GM12878 (cell line): Measurements from ENCODE around the gene ACSL4. TPM values are rescaled to one million over a fixed set of nuclear protein-coding genes. Genes with fewer than 3 reads are reported as not detected.

Experiments
- ATAC-seq: fragments of 200-7000 bp; cut with Tn5 transposase; 3 replicates; pipeline ENCODE4 v1.9.1; 2020; ENCODE audit warnings: mild to moderate bottlenecking, moderate library complexity
- BruUV-seq: library from RNA; stranded (reverse); fragments of 400-500 nt; replicated peaks from 2 replicates; lab custom pipeline; 2021; lab: Mats Ljungman, UMichigan
- CTCF ChIA-PET: fragments of 300-600 bp; sonication (Branson Sonifier 250); formaldehyde crosslinking; extraction: SDS; loops from one replicate; lab custom pipeline; 2021; ENCODE audit warnings: inconsistent platforms; lab: Yijun Ruan, JAX
- POLR2A ChIA-PET: fragments of 350-600 bp; formaldehyde crosslinking; extraction: SDS; loops from one replicate; lab custom pipeline; 2021; ENCODE audit warnings: inconsistent platforms; lab: Charles Lee
- RAD21 ChIA-PET: fragments of 300-600 bp; sonication (Branson Sonifier 250); formaldehyde crosslinking; loops from one replicate; lab custom pipeline; 2023; ENCODE audit warnings: antibody characterized with exemption; ENCODE audit not compliant: unreplicated experiment; lab: Charles Lee
- SMC1A ChIA-PET: fragments of 300-600 bp; sonication (Branson Sonifier 250); formaldehyde crosslinking; loops from one replicate; lab custom pipeline; 2023; ENCODE audit not compliant: unreplicated experiment, uncharacterized antibody; lab: Charles Lee
- DNase-seq: peaks from one replicate; pipeline ENCODE4 v3.0.0-alpha.2; 2011; ENCODE audit warnings: low read depth, low spot score
- FAIRE-seq: peaks from 3 replicates; lab custom pipeline; 2011; peaks lifted over from hg19 to GRCh38; lab: Jason Lieb, UNC
- H2AFZ ChIP-seq: 2 replicates; pipeline ENCODE4 v1.6.0; 2011; ENCODE audit warnings: low read depth, low read length, control low read depth; ENCODE audit not compliant: control insufficient read depth
- H3K27ac ChIP-seq: 2 replicates; pipeline ENCODE4 v1.5.1; 2011; ENCODE audit warnings: control low read depth; ENCODE audit not compliant: control insufficient read depth, insufficient read depth
- H3K27me3 ChIP-seq, 2 experiments: replicated peaks in 1 of 2; 2 replicates each; pipeline versions ENCODE4 v1.6.0 to v1.6.1; 2011; ENCODE audit warnings: low read length in 1 of 2; ENCODE audit not compliant: control insufficient read depth in 2 of 2, insufficient read depth in 2 of 2
- H3K36me3 ChIP-seq, 2 experiments: 2 replicates each; pipeline ENCODE4 v1.5.1; 2011; ENCODE audit warnings: low read length in 1 of 2; ENCODE audit not compliant: control insufficient read depth in 2 of 2, insufficient read depth in 2 of 2
- H3K4me1 ChIP-seq: 2 replicates; pipeline ENCODE4 v1.6.1; 2011; ENCODE audit warnings: mild to moderate bottlenecking, low read length, moderate library complexity, mixed read lengths; ENCODE audit not compliant: control insufficient read depth, insufficient read depth
- H3K4me2 ChIP-seq: 2 replicates; pipeline ENCODE4 v1.6.0; 2011; ENCODE audit warnings: control low read depth; ENCODE audit not compliant: control insufficient read depth, insufficient read depth
- H3K4me3 ChIP-seq: fragments of 200-600 bp; sonication (generic); 2 replicates; pipeline ENCODE4 v1.5.1; 2016
- H3K79me2 ChIP-seq: 2 replicates; pipeline ENCODE4 v1.6.0; 2011; ENCODE audit warnings: low read length; ENCODE audit not compliant: control insufficient read depth, insufficient read depth
- H3K9ac ChIP-seq: 2 replicates; pipeline ENCODE4 v1.8.0; 2011; ENCODE audit warnings: low read length, control low read depth, mixed read lengths; ENCODE audit not compliant: control insufficient read depth, insufficient read depth
- H3K9me3 ChIP-seq: replicated peaks from 3 replicates; pipeline ENCODE4 v1.5.1; 2011; ENCODE audit warnings: mild to moderate bottlenecking, low read length; ENCODE audit not compliant: control insufficient read depth, insufficient read depth
- H4K20me1 ChIP-seq: 2 replicates; pipeline ENCODE4 v1.6.0; 2011; ENCODE audit not compliant: control insufficient read depth, insufficient read depth
- BCL11A ChIP-seq: IDR thresholded peaks from 2 replicates; pipeline ENCODE4 v1.6.1; 2011; ENCODE audit warnings: low read depth, low read length
- CEBPB ChIP-seq, 2 experiments: fragments of 150-350 bp in 1 of 2; IDR thresholded peaks; 2 replicates each; pipeline ENCODE4 v1.6.1; 2012 to 2014; ENCODE audit warnings: low read depth in 2 of 2, low read length in 2 of 2, borderline replicate concordance in 1 of 2, inconsistent platforms in 1 of 2
- FOXK2 ChIP-seq: fragments of 450-650 bp; IDR thresholded peaks from 2 replicates; pipeline ENCODE4 v1.6.1; 2017; ENCODE audit warnings: mild to moderate bottlenecking, moderate library complexity
- HDGF ChIP-seq: fragments of 450-650 bp; IDR thresholded peaks from 2 replicates; pipeline ENCODE4 v1.6.1; 2016; ENCODE audit warnings: antibody characterized with exemption
- PAX5 ChIP-seq: IDR thresholded peaks from 2 replicates; pipeline ENCODE4 v1.6.1; 2011; ENCODE audit warnings: low read depth, low read length, borderline replicate concordance
- PAX8 ChIP-seq: fragments of 450-650 bp; IDR thresholded peaks from 2 replicates; pipeline ENCODE4 v1.6.1; 2017; ENCODE audit warnings: mild to moderate bottlenecking, moderate library complexity
- RCOR1 ChIP-seq: conservative IDR thresholded peaks from 2 replicates; pipeline ENCODE4 v1.6.1; 2012; ENCODE audit warnings: low read depth, low read length, improper control_type of control experiment
- STAT3 ChIP-seq: IDR thresholded peaks from 2 replicates; pipeline ENCODE4 v1.6.1; 2011; ENCODE audit warnings: low read depth, low read length, improper control_type of control experiment
- TCF12 ChIP-seq: IDR thresholded peaks from 2 replicates; pipeline ENCODE4 v1.6.1; 2011; ENCODE audit warnings: low read depth, mild to moderate bottlenecking, low read length
- YY1 ChIP-seq: IDR thresholded peaks from 2 replicates; pipeline ENCODE4 v1.6.1; 2011; ENCODE audit warnings: low read depth, mild to moderate bottlenecking, low read length
- in situ Hi-C: fragments of 300-500 bp; cut with MboI; formaldehyde crosslinking; loops from 9 replicates; pipeline ENCODE4 v1.14.3; 2018; ENCODE audit warnings: mixed read lengths
- intact Hi-C: fragments of 100-400 bp; cut with micrococcal nuclease; formaldehyde crosslinking; loops from one replicate; pipeline ENCODE4 v1.14.2; 2022; ENCODE audit not compliant: unreplicated experiment
- polyA plus RNA-seq, 11 experiments: library from polyadenylated mRNA; depleted of rRNA in 4 of 11; unstranded in 6 of 11; stranded (reverse) in 5 of 11; fragments of >200 nt; fragmentation: Nextera tagmentation in 4 of 11; fragmentation: Illumina TruSeq in 1 of 11; extraction: Ambion mirVana in 4 of 11; extraction: Trizol in 1 of 11; gene quantifications; 1 replicate in 1 of 11; 2 replicates in 10 of 11; pipeline versions ENCODE4 v1.2.1 to v1.2.3, GENCODE V29; 2011 to 2016; ENCODE audit warnings: inconsistent platforms in 2 of 11, missing spikeins in 2 of 11, low read depth in 1 of 11
- total RNA-seq, 4 experiments: library from RNA; depleted of rRNA in 3 of 4; stranded (reverse); fragments of >200 nt in 3 of 4; fragmentation: Illumina TruSeq in 1 of 4; extraction: Trizol in 1 of 4; gene quantifications; 2 replicates each; pipeline versions ENCODE4 v1.2.1 to v1.2.3, GENCODE V29; 2013 to 2021
- TF ChIP-seq, protein P1 (sequence below): fragments of 450-650 bp; formaldehyde crosslinking; IDR thresholded peaks from 2 replicates; pipeline ENCODE4 v1.5.0; 2022; ENCODE audit warnings: mild to moderate bottlenecking, missing genetic modification characterization
- TF ChIP-seq, protein P2 (sequence below): IDR thresholded peaks from 2 replicates; pipeline ENCODE4 v1.6.1; 2012; ENCODE audit warnings: mild to moderate bottlenecking, low read depth, low read length
- TF ChIP-seq, protein P3 (sequence below): fragments of 450-650 bp; IDR thresholded peaks from 2 replicates; pipeline ENCODE4 v1.6.1; 2017; ENCODE audit warnings: antibody characterized with exemption, mild to moderate bottlenecking, moderate library complexity

ACSL4 gene
- total and polyA plus RNA-seq, 10 of the 15 experiments (the other 5 are each of a cell fraction or from before 2014, with no cell fraction given): 20.7 to 66.6 (median 45.4) TPM

DNA sequence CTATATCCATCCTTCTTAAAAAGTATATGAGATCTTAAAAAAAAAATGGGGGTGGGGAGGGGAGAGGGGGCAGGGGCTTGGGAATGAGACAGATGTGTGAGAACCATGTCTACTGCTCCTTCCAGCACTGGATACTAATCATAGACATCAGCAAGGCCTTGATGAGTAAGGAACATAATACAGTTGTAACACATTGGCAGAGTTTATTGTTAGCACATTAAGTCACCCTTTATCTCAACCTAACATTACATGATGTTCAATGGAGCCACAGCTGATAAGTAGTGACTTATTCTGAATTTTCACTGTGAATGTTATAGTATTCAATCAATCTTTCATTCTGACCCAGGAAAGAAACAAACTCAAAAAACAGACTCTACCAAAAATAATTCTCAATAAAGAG, 60.8 kb downstream of the ACSL4 start:
- no peaks in the 10 kb centered on the region for H3K9me3 ChIP-seq
- TF ChIP-seq, protein P1, sequence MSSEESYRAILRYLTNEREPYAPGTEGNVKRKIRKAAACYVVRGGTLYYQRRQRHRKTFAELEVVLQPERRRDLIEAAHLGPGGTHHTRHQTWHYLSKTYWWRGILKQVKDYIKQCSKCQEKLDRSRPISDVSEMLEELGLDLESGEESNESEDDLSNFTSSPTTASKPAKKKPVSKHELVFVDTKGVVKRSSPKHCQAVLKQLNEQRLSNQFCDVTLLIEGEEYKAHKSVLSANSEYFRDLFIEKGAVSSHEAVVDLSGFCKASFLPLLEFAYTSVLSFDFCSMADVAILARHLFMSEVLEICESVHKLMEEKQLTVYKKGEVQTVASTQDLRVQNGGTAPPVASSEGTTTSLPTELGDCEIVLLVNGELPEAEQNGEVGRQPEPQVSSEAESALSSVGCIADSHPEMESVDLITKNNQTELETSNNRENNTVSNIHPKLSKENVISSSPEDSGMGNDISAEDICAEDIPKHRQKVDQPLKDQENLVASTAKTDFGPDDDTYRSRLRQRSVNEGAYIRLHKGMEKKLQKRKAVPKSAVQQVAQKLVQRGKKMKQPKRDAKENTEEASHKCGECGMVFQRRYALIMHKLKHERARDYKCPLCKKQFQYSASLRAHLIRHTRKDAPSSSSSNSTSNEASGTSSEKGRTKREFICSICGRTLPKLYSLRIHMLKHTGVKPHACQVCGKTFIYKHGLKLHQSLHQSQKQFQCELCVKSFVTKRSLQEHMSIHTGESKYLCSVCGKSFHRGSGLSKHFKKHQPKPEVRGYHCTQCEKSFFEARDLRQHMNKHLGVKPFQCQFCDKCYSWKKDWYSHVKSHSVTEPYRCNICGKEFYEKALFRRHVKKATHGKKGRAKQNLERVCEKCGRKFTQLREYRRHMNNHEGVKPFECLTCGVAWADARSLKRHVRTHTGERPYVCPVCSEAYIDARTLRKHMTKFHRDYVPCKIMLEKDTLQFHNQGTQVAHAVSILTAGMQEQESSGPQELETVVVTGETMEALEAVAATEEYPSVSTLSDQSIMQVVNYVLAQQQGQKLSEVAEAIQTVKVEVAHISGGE (CRISPR knock-in tag): no peak
- TF ChIP-seq TCF12 (no peak), CEBPB (IDR thresholded peaks at IDR 0.05; ENCODE audit: borderline replicate concordance in 1 of 2, low read depth in 2 of 2, low read length in 2 of 2) (no peak), FOXK2 (no peak), HDGF (no peak), STAT3 (no peak), YY1 (no peak), PAX8 (no peak), RCOR1 (no peak), BCL11A (no peak), PAX5 (no peak)
- TF ChIP-seq, protein P2, sequence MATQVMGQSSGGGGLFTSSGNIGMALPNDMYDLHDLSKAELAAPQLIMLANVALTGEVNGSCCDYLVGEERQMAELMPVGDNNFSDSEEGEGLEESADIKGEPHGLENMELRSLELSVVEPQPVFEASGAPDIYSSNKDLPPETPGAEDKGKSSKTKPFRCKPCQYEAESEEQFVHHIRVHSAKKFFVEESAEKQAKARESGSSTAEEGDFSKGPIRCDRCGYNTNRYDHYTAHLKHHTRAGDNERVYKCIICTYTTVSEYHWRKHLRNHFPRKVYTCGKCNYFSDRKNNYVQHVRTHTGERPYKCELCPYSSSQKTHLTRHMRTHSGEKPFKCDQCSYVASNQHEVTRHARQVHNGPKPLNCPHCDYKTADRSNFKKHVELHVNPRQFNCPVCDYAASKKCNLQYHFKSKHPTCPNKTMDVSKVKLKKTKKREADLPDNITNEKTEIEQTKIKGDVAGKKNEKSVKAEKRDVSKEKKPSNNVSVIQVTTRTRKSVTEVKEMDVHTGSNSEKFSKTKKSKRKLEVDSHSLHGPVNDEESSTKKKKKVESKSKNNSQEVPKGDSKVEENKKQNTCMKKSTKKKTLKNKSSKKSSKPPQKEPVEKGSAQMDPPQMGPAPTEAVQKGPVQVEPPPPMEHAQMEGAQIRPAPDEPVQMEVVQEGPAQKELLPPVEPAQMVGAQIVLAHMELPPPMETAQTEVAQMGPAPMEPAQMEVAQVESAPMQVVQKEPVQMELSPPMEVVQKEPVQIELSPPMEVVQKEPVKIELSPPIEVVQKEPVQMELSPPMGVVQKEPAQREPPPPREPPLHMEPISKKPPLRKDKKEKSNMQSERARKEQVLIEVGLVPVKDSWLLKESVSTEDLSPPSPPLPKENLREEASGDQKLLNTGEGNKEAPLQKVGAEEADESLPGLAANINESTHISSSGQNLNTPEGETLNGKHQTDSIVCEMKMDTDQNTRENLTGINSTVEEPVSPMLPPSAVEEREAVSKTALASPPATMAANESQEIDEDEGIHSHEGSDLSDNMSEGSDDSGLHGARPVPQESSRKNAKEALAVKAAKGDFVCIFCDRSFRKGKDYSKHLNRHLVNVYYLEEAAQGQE: no peak
- TF ChIP-seq, protein P3, sequence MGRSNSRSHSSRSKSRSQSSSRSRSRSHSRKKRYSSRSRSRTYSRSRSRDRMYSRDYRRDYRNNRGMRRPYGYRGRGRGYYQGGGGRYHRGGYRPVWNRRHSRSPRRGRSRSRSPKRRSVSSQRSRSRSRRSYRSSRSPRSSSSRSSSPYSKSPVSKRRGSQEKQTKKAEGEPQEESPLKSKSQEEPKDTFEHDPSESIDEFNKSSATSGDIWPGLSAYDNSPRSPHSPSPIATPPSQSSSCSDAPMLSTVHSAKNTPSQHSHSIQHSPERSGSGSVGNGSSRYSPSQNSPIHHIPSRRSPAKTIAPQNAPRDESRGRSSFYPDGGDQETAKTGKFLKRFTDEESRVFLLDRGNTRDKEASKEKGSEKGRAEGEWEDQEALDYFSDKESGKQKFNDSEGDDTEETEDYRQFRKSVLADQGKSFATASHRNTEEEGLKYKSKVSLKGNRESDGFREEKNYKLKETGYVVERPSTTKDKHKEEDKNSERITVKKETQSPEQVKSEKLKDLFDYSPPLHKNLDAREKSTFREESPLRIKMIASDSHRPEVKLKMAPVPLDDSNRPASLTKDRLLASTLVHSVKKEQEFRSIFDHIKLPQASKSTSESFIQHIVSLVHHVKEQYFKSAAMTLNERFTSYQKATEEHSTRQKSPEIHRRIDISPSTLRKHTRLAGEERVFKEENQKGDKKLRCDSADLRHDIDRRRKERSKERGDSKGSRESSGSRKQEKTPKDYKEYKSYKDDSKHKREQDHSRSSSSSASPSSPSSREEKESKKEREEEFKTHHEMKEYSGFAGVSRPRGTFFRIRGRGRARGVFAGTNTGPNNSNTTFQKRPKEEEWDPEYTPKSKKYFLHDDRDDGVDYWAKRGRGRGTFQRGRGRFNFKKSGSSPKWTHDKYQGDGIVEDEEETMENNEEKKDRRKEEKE: no peak
- TF ChIP-seq, all 136 proteins: peak for 0
- H3K27me3 ChIP-seq: no peaks in the 10 kb centered on the region
- ChIA-PET POLR2A (interaction anchor here (0.5 kb wide), 1 partner anchor 1069 kb away, joined by 9 read pairs; no protein-coding TSS in a partner anchor), CTCF (interaction anchor here (1.2 kb wide), 1 partner anchor 185 kb away, joined by 4 read pairs; no protein-coding TSS in a partner anchor), RAD21 (no interaction called here), SMC1A (no interaction called here)
- ATAC-seq (no peak), DNase-seq (no peak), FAIRE-seq (no peak)
- no peaks in the 10 kb centered on the region for H3K79me2 ChIP-seq
- H3K4me2 ChIP-seq: no peak overlapping the region
- in situ Hi-C loops: no loop called here
- H2AFZ ChIP-seq: no peak overlapping the region
- H3K4me3 ChIP-seq: no peak overlapping the region
- no TSS peak for BruUV-seq
- H3K36me3 ChIP-seq: peaks cover 0 to 4% of the 10 kb centered on the region in 2 experiments; a peak in 1 of 4 replicates
- no peaks in the 10 kb centered on the region for H3K4me1 ChIP-seq
- no peaks in the 10 kb centered on the region for H4K20me1 ChIP-seq
- H3K9ac ChIP-seq: no peak overlapping the region
- no peak overlapping the region for H3K27ac ChIP-seq
- intact Hi-C loops: no loop called here
